Neural cell (in vitro differentiated cells): ENCODE results near the gene FCER2. TPM values are rescaled to one million over a fixed set of nuclear protein-coding genes. Genes with fewer than 3 reads are reported as not detected.

Experiments used
- H2AFZ ChIP-seq: fragments of 200-600, 300-800 bp; sonication (generic), shearing (Covaris generic); 2 replicates; pipeline ENCODE4 v1.6.0; 2014; ENCODE audit warnings: low read depth, mild to moderate bottlenecking, antibody characterized with exemption, low read length, moderate library complexity
- H3F3A ChIP-seq: fragments of 200-600 bp; shearing (Covaris generic); 2 replicates; pipeline ENCODE4 v1.6.1; 2016; ENCODE audit warnings: mild to moderate bottlenecking, moderate library complexity, mixed read lengths, antibody characterized with exemption, low read length; ENCODE audit not compliant: insufficient read depth, poor library complexity, severe bottlenecking
- H3K27ac ChIP-seq: fragments of 200-600, 300-800 bp; sonication (generic), shearing (Covaris generic); 2 replicates; pipeline ENCODE4 v1.5.1; 2014; ENCODE audit warnings: mild to moderate bottlenecking, low read length, moderate library complexity
- H3K27me3 ChIP-seq: fragments of 300-800, 200-600 bp; sonication (generic), shearing (Covaris generic); 2 replicates; pipeline ENCODE4 v1.6.0; 2014; ENCODE audit warnings: mild to moderate bottlenecking, low read depth, low read length, moderate library complexity; ENCODE audit not compliant: insufficient read depth
- H3K36me3 ChIP-seq: fragments of 300-800, 200-600 bp; sonication (generic), shearing (Covaris generic); 2 replicates; pipeline ENCODE4 v1.5.1; 2014; ENCODE audit warnings: mild to moderate bottlenecking, antibody characterized with exemption, low read length, moderate library complexity; ENCODE audit not compliant: insufficient read depth
- H3K4me2 ChIP-seq: fragments of 300-800, 200-600 bp; sonication (generic), shearing (Covaris generic); 2 replicates; pipeline ENCODE4 v1.6.0; 2014; ENCODE audit warnings: mild to moderate bottlenecking, low read length
- H3K4me3 ChIP-seq: fragments of 300-800, 200-600 bp; sonication (generic), shearing (Covaris generic); 2 replicates; pipeline ENCODE4 v1.5.1; 2014; ENCODE audit warnings: mild to moderate bottlenecking, low read length, moderate library complexity
- H3K79me2 ChIP-seq: fragments of 200-600 bp; shearing (Covaris generic); replicated peaks from 2 replicates; pipeline ENCODE4 v1.6.0; 2014; ENCODE audit warnings: mild to moderate bottlenecking, low read length, moderate library complexity; ENCODE audit not compliant: insufficient read depth
- H3K9ac ChIP-seq: fragments of 300-800, 200-600 bp; sonication (generic), shearing (Covaris generic); 2 replicates; pipeline ENCODE4 v1.6.1; 2016; ENCODE audit warnings: mild to moderate bottlenecking, low read length, mixed read lengths
- H3K9me2 ChIP-seq: fragments of 200-600 bp; shearing (Covaris generic); 2 replicates; pipeline ENCODE4 v1.6.1; 2016; ENCODE audit warnings: mild to moderate bottlenecking, low read length, mixed read lengths; ENCODE audit not compliant: insufficient read depth
- H3K9me3 ChIP-seq: fragments of 200-600, 300-800 bp; sonication (generic), shearing (Covaris generic); 2 replicates; pipeline ENCODE4 v1.6.1; 2016; ENCODE audit warnings: mild to moderate bottlenecking, mixed run types, low read length, moderate library complexity, mixed read lengths
- H4K20me1 ChIP-seq: fragments of 200-600 bp; shearing (Covaris generic); 2 replicates; pipeline ENCODE4 v1.6.1; 2016; ENCODE audit warnings: mild to moderate bottlenecking, mixed run types; ENCODE audit not compliant: insufficient read depth
- EP300 ChIP-seq: fragments of 450-650 bp; conservative IDR thresholded peaks from 2 replicates; pipeline ENCODE4 v1.6.1; 2014; ENCODE audit warnings: antibody characterized with exemption, mild to moderate bottlenecking, moderate library complexity; ENCODE audit not compliant: poor library complexity, severe bottlenecking
- EZH2 ChIP-seq: fragments of 200-600, 300-800 bp; shearing (Covaris generic), sonication (generic); IDR thresholded peaks from 2 replicates; pipeline ENCODE4 v1.6.1; 2014; ENCODE audit warnings: antibody characterized with exemption, low read length, borderline replicate concordance, mild to moderate bottlenecking; ENCODE audit not compliant: insufficient read depth, poor library complexity, severe bottlenecking
- MXI1 ChIP-seq: fragments of 450-650 bp; conservative IDR thresholded peaks from 2 replicates; pipeline ENCODE4 v1.6.1; 2014; ENCODE audit warnings: antibody characterized with exemption, mild to moderate bottlenecking; ENCODE audit not compliant: poor library complexity, severe bottlenecking
- POLR2AphosphoS5 ChIP-seq: IDR thresholded peaks from 2 replicates; pipeline ENCODE4 v1.6.1; 2012
- RAD21 ChIP-seq: fragments of 450-650 bp; conservative IDR thresholded peaks from 2 replicates; pipeline ENCODE4 v1.6.1; 2014; ENCODE audit warnings: antibody characterized with exemption, mild to moderate bottlenecking, moderate library complexity
- SMC3 ChIP-seq: fragments of 450-650 bp; conservative IDR thresholded peaks from 2 replicates; pipeline ENCODE4 v1.6.1; 2014; ENCODE audit warnings: antibody characterized with exemption, mild to moderate bottlenecking, moderate library complexity; ENCODE audit not compliant: poor library complexity
- TAF1 ChIP-seq: IDR thresholded peaks from 2 replicates; pipeline ENCODE4 v1.6.1; 2012; ENCODE audit warnings: low read depth
- polyA plus RNA-seq: library from polyadenylated mRNA; depleted of rRNA; stranded (reverse); fragments of >200 nt; gene quantifications from 2 replicates; pipeline ENCODE4 v1.2.3, GENCODE V29; 2014
- TF ChIP-seq, protein P1 (sequence below): IDR thresholded peaks from 2 replicates; pipeline ENCODE4 v1.6.1; 2012; ENCODE audit warnings: borderline replicate concordance
- TF ChIP-seq, protein P2 (sequence below): fragments of 450-650 bp; IDR thresholded peaks from 2 replicates; pipeline ENCODE4 v1.5.1; 2014; ENCODE audit warnings: antibody characterized with exemption, mild to moderate bottlenecking, moderate library complexity; ENCODE audit not compliant: poor library complexity, severe bottlenecking

The FCER2 gene
- polyA plus RNA-seq, 1 donor from 2014 or later: not detected

DNA sequence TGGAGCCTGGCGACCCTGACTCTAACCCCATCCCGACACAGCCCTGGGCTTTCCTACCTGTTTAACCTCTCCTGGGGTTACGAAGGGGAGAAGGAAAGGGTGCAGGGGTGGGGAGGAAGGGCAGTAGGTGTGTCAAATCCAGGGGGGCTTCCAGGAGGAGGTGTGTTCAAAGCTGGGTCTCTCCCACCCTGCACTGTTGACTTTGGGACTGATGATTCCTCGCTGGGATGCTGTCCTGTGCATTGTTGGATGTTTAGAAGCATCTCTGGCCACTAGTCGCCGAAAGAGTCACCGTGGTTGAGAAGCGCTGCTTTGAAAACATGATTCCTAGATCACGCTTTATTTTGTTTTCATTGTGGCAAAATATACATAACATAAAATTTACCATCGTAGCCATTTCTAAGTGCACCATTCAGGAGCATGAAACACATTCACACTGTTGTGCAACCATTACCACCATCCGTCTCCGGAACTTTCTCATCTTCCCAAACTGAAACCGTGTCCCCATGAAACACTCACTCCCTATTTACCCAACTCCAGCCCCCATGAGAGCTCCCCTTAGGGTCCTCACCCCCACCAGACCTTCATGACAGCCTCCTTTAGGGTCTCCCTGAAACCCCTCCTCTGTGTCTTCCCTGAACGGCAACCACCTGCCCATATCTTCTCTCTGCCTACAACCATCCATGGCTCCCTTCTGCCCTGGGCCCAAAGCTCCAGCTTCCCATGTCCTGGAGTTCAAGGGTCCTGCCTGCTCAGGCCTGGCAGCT lies 4.4 kb upstream of the FCER2 start:
- TF ChIP-seq POLR2AphosphoS5 (no peak), EZH2 (no peak)

DNA sequence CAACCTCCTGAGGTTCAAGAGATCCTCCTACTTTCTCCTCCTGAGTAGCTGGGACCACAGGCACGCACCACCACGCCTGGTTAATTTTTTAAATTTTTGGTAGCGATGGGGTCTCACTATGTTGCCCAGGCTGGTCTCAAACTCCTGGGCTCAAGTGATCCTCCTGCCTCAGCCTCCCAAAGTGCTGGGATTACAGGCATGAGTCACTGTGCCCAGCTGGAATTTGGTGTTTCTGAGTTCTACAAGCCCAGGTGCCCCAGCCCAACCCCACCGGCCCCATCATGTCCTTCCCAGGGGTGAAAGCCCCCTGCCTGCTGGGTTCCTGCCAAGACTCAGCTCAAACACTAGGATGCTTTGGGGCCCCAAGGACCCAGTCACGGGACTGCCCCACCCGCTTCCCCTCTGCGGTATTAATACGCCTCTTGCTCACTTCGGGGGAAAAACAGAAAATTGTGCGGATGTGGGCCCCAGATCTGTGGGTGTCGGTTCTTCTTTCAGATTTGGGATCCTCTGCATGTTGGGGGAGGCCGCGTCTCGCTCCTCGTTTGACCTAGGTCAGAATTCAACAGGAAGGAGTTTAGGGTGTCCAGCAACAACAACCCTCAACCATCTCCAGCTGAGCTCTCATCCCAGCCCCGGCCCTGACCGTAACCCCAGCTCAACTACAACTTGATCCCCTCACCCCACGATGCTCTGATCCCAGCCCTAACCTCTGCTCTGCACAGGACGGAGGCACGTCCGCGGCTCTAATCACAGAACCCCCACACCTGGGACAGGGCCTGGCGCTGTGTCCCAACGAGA lies 3.7 kb upstream of the FCER2 start:
- Histone ChIP-seq H3K4me2 (no peak overlapping the region), H2AFZ (no peak overlapping the region), H4K20me1 (no peaks in the 10 kb centered on the region), H3K27me3 (no peaks in the 10 kb centered on the region), H3K9me3 (no peaks in the 10 kb centered on the region), H3K79me2 (no peaks in the 10 kb centered on the region), H3K9me2 (no peaks in the 10 kb centered on the region), H3K9ac (no peak overlapping the region), H3K4me3 (no peak overlapping the region), H3K27ac (no peak overlapping the region), H3F3A (no peaks in the 10 kb centered on the region), H3K36me3 (no peaks in the 10 kb centered on the region)
- no peak for TF ChIP-seq EZH2
- TF ChIP-seq RAD21: no peak
- TF ChIP-seq POLR2AphosphoS5: no peak
- no peak for TF ChIP-seq TAF1
- no peak for TF ChIP-seq EP300
- TF ChIP-seq, protein P1, sequence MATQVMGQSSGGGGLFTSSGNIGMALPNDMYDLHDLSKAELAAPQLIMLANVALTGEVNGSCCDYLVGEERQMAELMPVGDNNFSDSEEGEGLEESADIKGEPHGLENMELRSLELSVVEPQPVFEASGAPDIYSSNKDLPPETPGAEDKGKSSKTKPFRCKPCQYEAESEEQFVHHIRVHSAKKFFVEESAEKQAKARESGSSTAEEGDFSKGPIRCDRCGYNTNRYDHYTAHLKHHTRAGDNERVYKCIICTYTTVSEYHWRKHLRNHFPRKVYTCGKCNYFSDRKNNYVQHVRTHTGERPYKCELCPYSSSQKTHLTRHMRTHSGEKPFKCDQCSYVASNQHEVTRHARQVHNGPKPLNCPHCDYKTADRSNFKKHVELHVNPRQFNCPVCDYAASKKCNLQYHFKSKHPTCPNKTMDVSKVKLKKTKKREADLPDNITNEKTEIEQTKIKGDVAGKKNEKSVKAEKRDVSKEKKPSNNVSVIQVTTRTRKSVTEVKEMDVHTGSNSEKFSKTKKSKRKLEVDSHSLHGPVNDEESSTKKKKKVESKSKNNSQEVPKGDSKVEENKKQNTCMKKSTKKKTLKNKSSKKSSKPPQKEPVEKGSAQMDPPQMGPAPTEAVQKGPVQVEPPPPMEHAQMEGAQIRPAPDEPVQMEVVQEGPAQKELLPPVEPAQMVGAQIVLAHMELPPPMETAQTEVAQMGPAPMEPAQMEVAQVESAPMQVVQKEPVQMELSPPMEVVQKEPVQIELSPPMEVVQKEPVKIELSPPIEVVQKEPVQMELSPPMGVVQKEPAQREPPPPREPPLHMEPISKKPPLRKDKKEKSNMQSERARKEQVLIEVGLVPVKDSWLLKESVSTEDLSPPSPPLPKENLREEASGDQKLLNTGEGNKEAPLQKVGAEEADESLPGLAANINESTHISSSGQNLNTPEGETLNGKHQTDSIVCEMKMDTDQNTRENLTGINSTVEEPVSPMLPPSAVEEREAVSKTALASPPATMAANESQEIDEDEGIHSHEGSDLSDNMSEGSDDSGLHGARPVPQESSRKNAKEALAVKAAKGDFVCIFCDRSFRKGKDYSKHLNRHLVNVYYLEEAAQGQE: no peak
- TF ChIP-seq, protein P2, sequence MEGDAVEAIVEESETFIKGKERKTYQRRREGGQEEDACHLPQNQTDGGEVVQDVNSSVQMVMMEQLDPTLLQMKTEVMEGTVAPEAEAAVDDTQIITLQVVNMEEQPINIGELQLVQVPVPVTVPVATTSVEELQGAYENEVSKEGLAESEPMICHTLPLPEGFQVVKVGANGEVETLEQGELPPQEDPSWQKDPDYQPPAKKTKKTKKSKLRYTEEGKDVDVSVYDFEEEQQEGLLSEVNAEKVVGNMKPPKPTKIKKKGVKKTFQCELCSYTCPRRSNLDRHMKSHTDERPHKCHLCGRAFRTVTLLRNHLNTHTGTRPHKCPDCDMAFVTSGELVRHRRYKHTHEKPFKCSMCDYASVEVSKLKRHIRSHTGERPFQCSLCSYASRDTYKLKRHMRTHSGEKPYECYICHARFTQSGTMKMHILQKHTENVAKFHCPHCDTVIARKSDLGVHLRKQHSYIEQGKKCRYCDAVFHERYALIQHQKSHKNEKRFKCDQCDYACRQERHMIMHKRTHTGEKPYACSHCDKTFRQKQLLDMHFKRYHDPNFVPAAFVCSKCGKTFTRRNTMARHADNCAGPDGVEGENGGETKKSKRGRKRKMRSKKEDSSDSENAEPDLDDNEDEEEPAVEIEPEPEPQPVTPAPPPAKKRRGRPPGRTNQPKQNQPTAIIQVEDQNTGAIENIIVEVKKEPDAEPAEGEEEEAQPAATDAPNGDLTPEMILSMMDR: no peak
- TF ChIP-seq SMC3: no peak
- no peak for TF ChIP-seq MXI1

More for the DNA sequence above, 4.4 kb upstream of the FCER2 start:
- Histone ChIP-seq H3F3A (no peaks in the 10 kb centered on the region), H3K4me2 (no peak overlapping the region), H3K9me3 (no peaks in the 10 kb centered on the region), H3K9ac (no peak overlapping the region), H3K79me2 (no peaks in the 10 kb centered on the region), H3K27ac (no peak overlapping the region), H4K20me1 (no peaks in the 10 kb centered on the region), H3K27me3 (no peaks in the 10 kb centered on the region), H2AFZ (no peak overlapping the region), H3K36me3 (no peaks in the 10 kb centered on the region), H3K4me3 (no peak overlapping the region), H3K9me2 (no peaks in the 10 kb centered on the region)
